HL-60 (cell line): ENCODE data around the gene NHLRC3.

Experiments used
- DNase-seq, 2 experiments: peaks; one replicate each; pipeline ENCODE4 v3.0.0-alpha.2; 2010 to 2020; ENCODE audit warnings: low read depth in 1 of 2, low spot score in 1 of 2
- H3K27ac ChIP-seq: fragments of 250-450 bp; sonication (Bioruptor Pico); replicated peaks from 2 replicates; pipeline ENCODE4 v1.5.1; 2020; ENCODE audit warnings: mild to moderate bottlenecking, moderate library complexity
- H3K27me3 ChIP-seq: fragments of 250-450 bp; sonication (Bioruptor Pico); 2 replicates; pipeline ENCODE4 v1.5.1; 2021; ENCODE audit warnings: mild to moderate bottlenecking, moderate library complexity; ENCODE audit not compliant: insufficient read depth, poor library complexity, severe bottlenecking
- H3K4me3 ChIP-seq: replicated peaks from 2 replicates; pipeline ENCODE4 v1.5.1; 2011; ENCODE audit warnings: mild to moderate bottlenecking, control low read depth, low read length; ENCODE audit not compliant: insufficient read depth
- CTCF ChIP-seq: IDR thresholded peaks from one replicate; pipeline ENCODE4 v1.5.1; 2011; ENCODE audit warnings: low read length, control low read depth, inconsistent platforms; ENCODE audit not compliant: insufficient read depth
- GABPA ChIP-seq: IDR thresholded peaks from 2 replicates; pipeline ENCODE4 v1.6.1; 2012; ENCODE audit warnings: low read depth
- POLR2AphosphoS5 ChIP-seq: IDR thresholded peaks from 2 replicates; pipeline ENCODE4 v1.6.1; 2012; ENCODE audit warnings: low read depth
- REST ChIP-seq: IDR thresholded peaks from 2 replicates; pipeline ENCODE4 v1.6.1; 2012; ENCODE audit warnings: low read depth; ENCODE audit not compliant: insufficient replicate concordance
- SPI1 ChIP-seq: IDR thresholded peaks from 2 replicates; pipeline ENCODE4 v1.6.1; 2012; ENCODE audit warnings: low read depth, mild to moderate bottlenecking, borderline replicate concordance

NHLRC3 gene

GRCh38 chr13:39016787-39017186 lies 21.5 kb upstream of the NHLRC3 start:
- no peak for DNase-seq
- TF ChIP-seq REST (no peak), CTCF (peak; percentile 44), SPI1 (no peak), GABPA (no peak), POLR2AphosphoS5 (no peak)
- no peak overlapping the region for H3K27ac ChIP-seq
- no peak overlapping the region for H3K4me3 ChIP-seq
- no peaks in the 10 kb centered on the region for H3K27me3 ChIP-seq

GRCh38 chr13:39020853-39021462 lies 17.3 kb upstream of the NHLRC3 start:
- Histone ChIP-seq H3K4me3 (no peak overlapping the region), H3K27ac (no peak overlapping the region), H3K27me3 (no peaks in the 10 kb centered on the region)
- TF ChIP-seq GABPA (no peak), POLR2AphosphoS5 (no peak), CTCF (no peak), SPI1 (no peak), REST (no peak)
- no peak for DNase-seq

- TF ChIP-seq REST, result no peak
- no peak for TF ChIP-seq GABPA
- no peak for TF ChIP-seq CTCF
- no peak for TF ChIP-seq POLR2AphosphoS5
- TF ChIP-seq SPI1, result no peak
- Histone ChIP-seq H3K27ac (no peak overlapping the region), H3K27me3 (no peaks in the 10 kb centered on the region), H3K4me3 (no peak overlapping the region)
- DNase-seq, result no peak
Measured at GRCh38 chr13:39023316-39023715, 14.9 kb upstream of the NHLRC3 start.
